Osteoblast (primary cell): ENCODE measurements around the gene CD84. TPM values are rescaled to one million over a fixed set of nuclear protein-coding genes. Genes with fewer than 3 reads are reported as not detected.
"Not testable (repeated sequence)": the region's sequence is repeated elsewhere in the genome, so short reads cannot be mapped to it uniquely, and the experiment has no call there.

Experiments used
- DNase-seq: peaks from one replicate; pipeline ENCODE4 v3.0.0; 2011; ENCODE audit warnings: low spot score, mixed read lengths; ENCODE audit not compliant: insufficient read length; ENCODE audit errors: missing footprints
- H2AFZ ChIP-seq: 2 replicates; pipeline ENCODE4 v1.6.0; 2011; ENCODE audit warnings: mild to moderate bottlenecking, low read length
- H3K27ac ChIP-seq: 2 replicates; pipeline ENCODE4 v1.5.1; 2011; ENCODE audit warnings: mild to moderate bottlenecking, low read depth, low read length, moderate library complexity
- H3K27me3 ChIP-seq: 2 replicates; pipeline ENCODE4 v1.6.0; 2012; ENCODE audit warnings: mild to moderate bottlenecking, control low read depth, inconsistent platforms, low read length, moderate library complexity; ENCODE audit not compliant: insufficient read depth
- H3K36me3 ChIP-seq: 2 replicates; pipeline ENCODE4 v1.5.1; 2011; ENCODE audit warnings: mild to moderate bottlenecking, low read length, control low read depth, moderate library complexity; ENCODE audit not compliant: insufficient read depth
- H3K4me1 ChIP-seq: 2 replicates; pipeline ENCODE4 v1.5.1; 2011; ENCODE audit warnings: mild to moderate bottlenecking, low read length, control low read depth, moderate library complexity; ENCODE audit not compliant: insufficient read depth
- H3K4me2 ChIP-seq: 2 replicates; pipeline ENCODE4 v1.6.0; 2011; ENCODE audit warnings: mild to moderate bottlenecking, low read length; ENCODE audit not compliant: insufficient read depth
- H3K4me3 ChIP-seq: fragments of 200-600 bp; sonication (generic); 3 replicates; pipeline ENCODE4 v1.5.1; 2012; ENCODE audit warnings: mild to moderate bottlenecking, low read length, inconsistent platforms; ENCODE audit not compliant: insufficient read depth
- H3K79me2 ChIP-seq: 2 replicates; pipeline ENCODE4 v1.6.0; 2012; ENCODE audit warnings: mild to moderate bottlenecking, low read length, control low read depth, inconsistent platforms; ENCODE audit not compliant: insufficient read depth
- H3K9me3 ChIP-seq: 2 replicates; pipeline ENCODE4 v1.5.1; 2011; ENCODE audit warnings: low read depth, low read length, control low read depth
- H4K20me1 ChIP-seq: 2 replicates; pipeline ENCODE4 v1.6.0; 2012; ENCODE audit warnings: mild to moderate bottlenecking, low read length, control low read depth; ENCODE audit not compliant: insufficient read depth
- CTCF ChIP-seq: IDR thresholded peaks from 2 replicates; pipeline ENCODE4 v1.5.1; 2011; ENCODE audit warnings: mild to moderate bottlenecking, low read depth, low read length, moderate library complexity; ENCODE audit errors: extremely low read depth
- total RNA-seq: library from RNA; depleted of rRNA; stranded (reverse); fragments of >200 nt; gene quantifications from 2 replicates; pipeline ENCODE4 v1.2.3, GENCODE V29; 2012

The CD84 gene
- total RNA-seq, 1 donor: 0.36 TPM

- H3K9me3 ChIP-seq: no peaks in the 10 kb centered on the region
- no peaks in the 10 kb centered on the region for H4K20me1 ChIP-seq
- no peaks in the 10 kb centered on the region for H3K27me3 ChIP-seq
- TF ChIP-seq CTCF: no peak
- H2AFZ ChIP-seq: no peak overlapping the region
- no peaks in the 10 kb centered on the region for H3K4me1 ChIP-seq
- no peak overlapping the region for H3K27ac ChIP-seq
- H3K36me3 ChIP-seq: no peaks in the 10 kb centered on the region
- no peak overlapping the region for H3K4me3 ChIP-seq
- no peak overlapping the region for H3K4me2 ChIP-seq
- no peaks in the 10 kb centered on the region for H3K79me2 ChIP-seq
- DNase-seq: no peak
Measured at GRCh38 chr1:160537714-160538665, 41.3 kb downstream of the CD84 start.

- no peak overlapping the region for H3K4me3 ChIP-seq
- no peaks in the 10 kb centered on the region for H3K79me2 ChIP-seq
- H3K4me2 ChIP-seq: no peak overlapping the region
- H4K20me1 ChIP-seq: no peaks in the 10 kb centered on the region
- no peaks in the 10 kb centered on the region for H3K4me1 ChIP-seq
- DNase-seq: no peak
- H2AFZ ChIP-seq: no peak overlapping the region
- no peaks in the 10 kb centered on the region for H3K36me3 ChIP-seq
- TF ChIP-seq CTCF: no peak
- H3K27ac ChIP-seq: no peak overlapping the region
- no peaks in the 10 kb centered on the region for H3K27me3 ChIP-seq
- H3K9me3 ChIP-seq: no peaks in the 10 kb centered on the region
Measured at GRCh38 chr1:160534823-160535605, 44.3 kb downstream of the CD84 start.

GRCh38 chr1:160532557-160532813, 46.8 kb downstream of the CD84 start:
- not testable (repeated sequence) for H3K27me3 ChIP-seq, H3K27ac ChIP-seq, H3K36me3 ChIP-seq, H2AFZ ChIP-seq, H3K9me3 ChIP-seq, DNase-seq, H3K79me2 ChIP-seq, H3K4me1 ChIP-seq, H4K20me1 ChIP-seq, H3K4me2 ChIP-seq, H3K4me3 ChIP-seq

- H3K4me1 ChIP-seq, H4K20me1 ChIP-seq, H3K79me2 ChIP-seq, H3K4me3 ChIP-seq, H3K27ac ChIP-seq, DNase-seq, H3K4me2 ChIP-seq, H3K36me3 ChIP-seq, H2AFZ ChIP-seq, H3K9me3 ChIP-seq, H3K27me3 ChIP-seq: not testable (repeated sequence)
Measured at GRCh38 chr1:160531809-160532556, 47.3 kb downstream of the CD84 start.

- H3K27me3 ChIP-seq: not testable (repeated sequence)
Measured at GRCh38 chr1:160529401-160529952, 49.8 kb downstream of the CD84 start.

GRCh38 chr1:160523789-160524188, 55.5 kb downstream of the CD84 start:
- H3K36me3 ChIP-seq, H3K4me2 ChIP-seq, H3K27me3 ChIP-seq, H3K79me2 ChIP-seq, DNase-seq, H3K27ac ChIP-seq, H3K4me3 ChIP-seq, H3K9me3 ChIP-seq, H3K4me1 ChIP-seq, H4K20me1 ChIP-seq, H2AFZ ChIP-seq: not testable (repeated sequence)

More at GRCh38 chr1:160529401-160529952, 49.8 kb downstream of the CD84 start:
- not testable (repeated sequence) for H3K4me1 ChIP-seq, H3K4me3 ChIP-seq, DNase-seq, H4K20me1 ChIP-seq, H3K36me3 ChIP-seq, H3K4me2 ChIP-seq, H3K9me3 ChIP-seq, H3K27ac ChIP-seq, H3K79me2 ChIP-seq, H2AFZ ChIP-seq
